ENCODE data around the gene TBC1D5. TPM values are rescaled to one million over a fixed set of nuclear protein-coding genes. Genes with fewer than 3 reads are reported as not detected.

TBC1D5 gene
- total RNA-seq, 1 experiment from 2014 or later = 26.1 TPM

- no peak for DNase-seq (ENCODE audit: low spot score)
- no peak overlapping the region for H3K27ac Mint-ChIP-seq
- no peaks in the 10 kb centered on the region for H3K36me3 Mint-ChIP-seq
- ChIA-PET POLR2A (interaction anchor here (0.6 kb wide), 1 partner anchor 554 kb away, joined by 5 read pairs; no protein-coding TSS in a partner anchor), CTCF (no interaction called here)
- H3K9me3 Mint-ChIP-seq = peaks cover 4% of the 10 kb centered on the region; the same call in 1 of the 2 replicates
- H3K4me3 Mint-ChIP-seq = no peak overlapping the region
- H3K27me3 Mint-ChIP-seq (ENCODE audit: low read depth) = no peaks in the 10 kb centered on the region
- ATAC-seq = no peak
- H3K4me1 Mint-ChIP-seq = peaks cover 8% of the 10 kb centered on the region
- TF ChIP-seq SP1 (CRISPR knock-in tag; conservative IDR thresholded peaks at IDR 0.05) (no peak), KAT7 (CRISPR knock-in tag; IDR thresholded peaks at IDR 0.05; ENCODE audit: borderline replicate concordance) (no peak), MYBL2 (CRISPR knock-in tag; IDR thresholded peaks at IDR 0.05) (no peak), ZMAT4 (CRISPR knock-in tag; IDR thresholded peaks at IDR 0.05) (no peak), IRF2 (CRISPR knock-in tag; IDR thresholded peaks at IDR 0.05; ENCODE audit: borderline replicate concordance, low read depth) (no peak), ATF6 (CRISPR knock-in tag; IDR thresholded peaks at IDR 0.05) (no peak), ZNF281 (CRISPR knock-in tag; IDR thresholded peaks at IDR 0.05) (no peak), ARID4B (CRISPR knock-in tag; IDR thresholded peaks at IDR 0.05; ENCODE audit: borderline replicate concordance) (no peak), GABPB1 (CRISPR knock-in tag; IDR thresholded peaks at IDR 0.05) (no peak), IRF1 (CRISPR knock-in tag; IDR thresholded peaks at IDR 0.05) (no peak), SMAD3 (CRISPR knock-in tag; IDR thresholded peaks at IDR 0.05; ENCODE audit: borderline replicate concordance) (no peak), ERG (CRISPR knock-in tag; IDR thresholded peaks at IDR 0.05) (no peak), ZNF671 (CRISPR knock-in tag; IDR thresholded peaks at IDR 0.05) (no peak), MAX (CRISPR knock-in tag; IDR thresholded peaks at IDR 0.05) (no peak), CDX4 (CRISPR knock-in tag; IDR thresholded peaks at IDR 0.05; ENCODE audit: borderline replicate concordance) (no peak), RELA (CRISPR knock-in tag; IDR thresholded peaks at IDR 0.05; ENCODE audit: borderline replicate concordance) (no peak), HMGXB4 (CRISPR knock-in tag; IDR thresholded peaks at IDR 0.05) (no peak), NFATC4 (CRISPR knock-in tag; IDR thresholded peaks at IDR 0.05) (no peak), ZNF423 (CRISPR knock-in tag; IDR thresholded peaks at IDR 0.05) (no peak), NR3C1 (CRISPR knock-in tag; conservative IDR thresholded peaks at IDR 0.05; ENCODE audit: low read depth) (no peak)
Measured at GRCh38 chr3:17761563-17761962, 19.1 kb upstream of the TBC1D5 start.

All from WTC11 (cell line).